ENCODE data around the gene TMEM44. TPM values are rescaled to one million over a fixed set of nuclear protein-coding genes. Genes with fewer than 3 reads are reported as not detected.

Gene TMEM44
- total RNA-seq, 3 donors from 2014 or later: 30.9 to 59.3 (median 34.1) TPM

- H3K4me1 ChIP-seq (ENCODE audit: low read depth): no peaks in the 10 kb centered on the region
- no peaks in the 10 kb centered on the region for H3K36me3 ChIP-seq (ENCODE audit: low read depth)
- H3K9me3 ChIP-seq: no peaks in the 10 kb centered on the region
- no peak for ATAC-seq
- no peak for DNase-seq
- intact Hi-C loops (cut with DNase I, micrococcal nuclease): no loop called here
- TF ChIP-seq, protein P1, sequence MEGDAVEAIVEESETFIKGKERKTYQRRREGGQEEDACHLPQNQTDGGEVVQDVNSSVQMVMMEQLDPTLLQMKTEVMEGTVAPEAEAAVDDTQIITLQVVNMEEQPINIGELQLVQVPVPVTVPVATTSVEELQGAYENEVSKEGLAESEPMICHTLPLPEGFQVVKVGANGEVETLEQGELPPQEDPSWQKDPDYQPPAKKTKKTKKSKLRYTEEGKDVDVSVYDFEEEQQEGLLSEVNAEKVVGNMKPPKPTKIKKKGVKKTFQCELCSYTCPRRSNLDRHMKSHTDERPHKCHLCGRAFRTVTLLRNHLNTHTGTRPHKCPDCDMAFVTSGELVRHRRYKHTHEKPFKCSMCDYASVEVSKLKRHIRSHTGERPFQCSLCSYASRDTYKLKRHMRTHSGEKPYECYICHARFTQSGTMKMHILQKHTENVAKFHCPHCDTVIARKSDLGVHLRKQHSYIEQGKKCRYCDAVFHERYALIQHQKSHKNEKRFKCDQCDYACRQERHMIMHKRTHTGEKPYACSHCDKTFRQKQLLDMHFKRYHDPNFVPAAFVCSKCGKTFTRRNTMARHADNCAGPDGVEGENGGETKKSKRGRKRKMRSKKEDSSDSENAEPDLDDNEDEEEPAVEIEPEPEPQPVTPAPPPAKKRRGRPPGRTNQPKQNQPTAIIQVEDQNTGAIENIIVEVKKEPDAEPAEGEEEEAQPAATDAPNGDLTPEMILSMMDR (IDR thresholded peaks at IDR 0.05): no peak
- no peak overlapping the region for H3K4me3 ChIP-seq
Measured at GRCh38 chr3:194658477-194659242, 25.4 kb upstream of the TMEM44 start.

- ATAC-seq (peak; percentile 97), DNase-seq (peak in 1 of 3 donors; percentile 40)
- intact Hi-C loops (cut with DNase I, micrococcal nuclease): no loop called here
- no peaks in the 10 kb centered on the region for H3K4me1 ChIP-seq (ENCODE audit: low read depth)
- H3K36me3 ChIP-seq (ENCODE audit: low read depth): no peaks in the 10 kb centered on the region
- TF ChIP-seq, protein P1 (IDR thresholded peaks at IDR 0.05): no peak
- H3K4me3 ChIP-seq: no peak overlapping the region
- no peaks in the 10 kb centered on the region for H3K9me3 ChIP-seq
Measured at GRCh38 chr3:194657439-194657838, 24.2 kb upstream of the TMEM44 start.

GRCh38 chr3:194654443-194654842 is 21.2 kb upstream of the TMEM44 start:
- TF ChIP-seq, protein P1 (IDR thresholded peaks at IDR 0.05): no peak
- Histone ChIP-seq H3K9me3 (no peaks in the 10 kb centered on the region), H3K4me3 (no peak overlapping the region), H3K4me1 (ENCODE audit: low read depth) (no peaks in the 10 kb centered on the region), H3K36me3 (ENCODE audit: low read depth) (peaks cover 6% of the 10 kb centered on the region)
- no peak for DNase-seq
- ATAC-seq: no peak
- intact Hi-C loops (cut with DNase I, micrococcal nuclease): no loop called here

- TF ChIP-seq, protein P1 (IDR thresholded peaks at IDR 0.05): no peak
- H3K36me3 ChIP-seq (ENCODE audit: low read depth): peaks cover 14% of the 10 kb centered on the region
- no peaks in the 10 kb centered on the region for H3K4me1 ChIP-seq (ENCODE audit: low read depth)
Measured at GRCh38 chr3:194647747-194648146, 14.5 kb upstream of the TMEM44 start.

GRCh38 chr3:194642769-194643168 is 9.6 kb upstream of the TMEM44 start:
- ATAC-seq (no peak), DNase-seq (no peak)
- Histone ChIP-seq H3K4me1 (ENCODE audit: low read depth) (no peaks in the 10 kb centered on the region), H3K36me3 (ENCODE audit: low read depth) (peaks cover 11% of the 10 kb centered on the region), H3K4me3 (no peak overlapping the region), H3K9me3 (no peaks in the 10 kb centered on the region)
- TF ChIP-seq, protein P1 (IDR thresholded peaks at IDR 0.05): no peak
- intact Hi-C loops (cut with DNase I, micrococcal nuclease): no loop called here

More at GRCh38 chr3:194647747-194648146, 14.5 kb upstream of the TMEM44 start:
- Histone ChIP-seq H3K9me3 (no peaks in the 10 kb centered on the region), H3K4me3 (no peak overlapping the region)
- DNase-seq (no peak), ATAC-seq (peak; percentile 46)
- intact Hi-C loops (cut with DNase I, micrococcal nuclease): no loop called here
